ENCODE results near the gene MSH4. TPM values are rescaled to one million over a fixed set of nuclear protein-coding genes. Genes with fewer than 3 reads are reported as not detected.
A peak's percentile ranks its signal among the peaks of the same experiment; 100 is the strongest.
"Not testable (repeated sequence)": the region's sequence is repeated elsewhere in the genome, so short reads cannot be mapped to it uniquely, and the experiment has no call there.

The MSH4 gene
- total RNA-seq, 1 donor from 2014 or later: 0.34 TPM

DNA sequence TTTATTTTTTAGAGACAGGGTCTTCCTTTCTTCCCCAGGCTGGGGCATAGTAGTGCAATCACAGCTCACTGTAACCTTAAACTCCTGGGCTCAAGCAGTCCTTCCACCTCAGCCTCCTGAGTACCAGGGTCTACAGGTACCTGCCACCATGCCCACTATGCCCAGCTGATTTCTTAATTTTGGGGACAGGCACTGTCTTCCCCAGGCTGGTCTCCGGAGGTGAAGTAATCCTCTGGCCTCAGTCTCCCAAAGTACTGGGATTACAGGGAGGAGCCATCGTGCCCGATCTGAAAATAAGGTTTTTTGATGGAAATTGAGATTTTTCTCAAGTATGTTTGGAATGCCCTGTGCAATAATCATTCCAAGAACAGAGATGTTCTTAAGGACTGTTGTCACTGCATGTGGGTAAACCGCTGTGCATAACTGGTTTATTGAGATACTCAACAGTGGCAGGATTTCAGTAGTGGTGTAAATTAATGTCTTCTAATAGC, 934 bp upstream of the MSH4 start:
- Mint-ChIP-seq H3K4me3 (ENCODE audit: unreplicated experiment) (no peak overlapping the region), H3K9me3 (ENCODE audit: unreplicated experiment) (peaks cover 3% of the 10 kb centered on the region), H3K4me1 (ENCODE audit: low read depth, unreplicated experiment) (peaks cover 22% of the 10 kb centered on the region), H3K27me3 (ENCODE audit: low read depth, unreplicated experiment) (no peaks in the 10 kb centered on the region), H3K36me3 (ENCODE audit: low read depth, unreplicated experiment) (peaks cover 24% of the 10 kb centered on the region), H3K27ac (ENCODE audit: unreplicated experiment) (peak overlapping the region; percentile 31)
- H4K20me1 ChIP-seq (ENCODE audit: insufficient read depth, low read length): peaks cover 64% of the 10 kb centered on the region
- H3K9me3 ChIP-seq (ENCODE audit: insufficient read depth, low read depth, low read length): no peaks in the 10 kb centered on the region
- H3K4me2 ChIP-seq (ENCODE audit: low read length): no peak overlapping the region
- FAIRE-seq (no peak), DNase-seq (ENCODE audit: low read depth) (no peak)
- H3K27ac ChIP-seq (ENCODE audit: low read depth, low read length): no peak overlapping the region
- no peaks in the 10 kb centered on the region for H3K27me3 ChIP-seq (ENCODE audit: insufficient read depth, low read length)
- no peak overlapping the region for H2AFZ ChIP-seq (ENCODE audit: low read depth, low read length)
- TF ChIP-seq, protein P1, sequence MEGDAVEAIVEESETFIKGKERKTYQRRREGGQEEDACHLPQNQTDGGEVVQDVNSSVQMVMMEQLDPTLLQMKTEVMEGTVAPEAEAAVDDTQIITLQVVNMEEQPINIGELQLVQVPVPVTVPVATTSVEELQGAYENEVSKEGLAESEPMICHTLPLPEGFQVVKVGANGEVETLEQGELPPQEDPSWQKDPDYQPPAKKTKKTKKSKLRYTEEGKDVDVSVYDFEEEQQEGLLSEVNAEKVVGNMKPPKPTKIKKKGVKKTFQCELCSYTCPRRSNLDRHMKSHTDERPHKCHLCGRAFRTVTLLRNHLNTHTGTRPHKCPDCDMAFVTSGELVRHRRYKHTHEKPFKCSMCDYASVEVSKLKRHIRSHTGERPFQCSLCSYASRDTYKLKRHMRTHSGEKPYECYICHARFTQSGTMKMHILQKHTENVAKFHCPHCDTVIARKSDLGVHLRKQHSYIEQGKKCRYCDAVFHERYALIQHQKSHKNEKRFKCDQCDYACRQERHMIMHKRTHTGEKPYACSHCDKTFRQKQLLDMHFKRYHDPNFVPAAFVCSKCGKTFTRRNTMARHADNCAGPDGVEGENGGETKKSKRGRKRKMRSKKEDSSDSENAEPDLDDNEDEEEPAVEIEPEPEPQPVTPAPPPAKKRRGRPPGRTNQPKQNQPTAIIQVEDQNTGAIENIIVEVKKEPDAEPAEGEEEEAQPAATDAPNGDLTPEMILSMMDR (IDR thresholded peaks at IDR 0.05; ENCODE audit: insufficient read depth, low read depth, low read length): no peak
- TF ChIP-seq EZH2 (IDR thresholded peaks at IDR 0.05; ENCODE audit: insufficient read depth, low read length): no peak
- peaks cover 4% of the 10 kb centered on the region for H3K4me1 ChIP-seq (ENCODE audit: insufficient read depth, low read length)
- H3K36me3 ChIP-seq (ENCODE audit: insufficient read depth, low read length): peaks cover 65% of the 10 kb centered on the region
- H3K4me3 ChIP-seq (ENCODE audit: insufficient read depth, low read depth, low read length): no peak overlapping the region
- H3K9ac ChIP-seq (ENCODE audit: low read length): no peak overlapping the region
- H3K79me2 ChIP-seq (ENCODE audit: insufficient read depth, low read length): peaks cover 25% of the 10 kb centered on the region

DNA sequence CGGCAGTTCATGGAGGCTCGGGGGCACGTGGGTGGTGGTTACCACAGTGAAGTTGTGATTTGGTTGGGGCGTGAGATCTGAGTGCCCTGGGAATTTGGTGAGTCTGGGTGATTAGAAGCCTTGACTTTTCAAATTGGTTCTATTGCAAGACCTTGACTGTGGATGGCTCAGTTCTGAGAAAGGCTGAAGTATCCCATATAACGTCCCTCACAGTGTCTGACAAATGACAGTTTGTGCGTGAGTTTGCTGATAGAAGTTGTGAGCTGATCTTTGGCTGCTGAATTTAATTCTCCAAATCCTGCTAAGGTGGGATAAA, 549 bp downstream of the MSH4 start:
- Histone ChIP-seq H4K20me1 (ENCODE audit: insufficient read depth, low read length) (peaks cover 49% of the 10 kb centered on the region), H3K4me3 (ENCODE audit: insufficient read depth, low read depth, low read length) (no peak overlapping the region), H3K79me2 (ENCODE audit: insufficient read depth, low read length) (peaks cover 10% of the 10 kb centered on the region), H2AFZ (ENCODE audit: low read depth, low read length) (no peak overlapping the region), H3K4me2 (ENCODE audit: low read length) (no peak overlapping the region), H3K27ac (ENCODE audit: low read depth, low read length) (no peak overlapping the region), H3K9me3 (ENCODE audit: insufficient read depth, low read depth, low read length) (no peaks in the 10 kb centered on the region), H3K4me1 (ENCODE audit: insufficient read depth, low read length) (no peaks in the 10 kb centered on the region), H3K9ac (ENCODE audit: low read length) (no peak overlapping the region), H3K27me3 (ENCODE audit: insufficient read depth, low read length) (no peaks in the 10 kb centered on the region), H3K36me3 (ENCODE audit: insufficient read depth, low read length) (peaks cover 50% of the 10 kb centered on the region)
- H3K36me3 Mint-ChIP-seq (ENCODE audit: low read depth, unreplicated experiment): peaks cover 17% of the 10 kb centered on the region
- no peak overlapping the region for H3K4me3 Mint-ChIP-seq (ENCODE audit: unreplicated experiment)
- no peak for FAIRE-seq
- peaks cover 3% of the 10 kb centered on the region for H3K9me3 Mint-ChIP-seq (ENCODE audit: unreplicated experiment)
- DNase-seq (ENCODE audit: low read depth): no peak
- no peak overlapping the region for H3K27ac Mint-ChIP-seq (ENCODE audit: unreplicated experiment)
- TF ChIP-seq EZH2 (IDR thresholded peaks at IDR 0.05; ENCODE audit: insufficient read depth, low read length): no peak
- TF ChIP-seq, protein P1 (IDR thresholded peaks at IDR 0.05; ENCODE audit: insufficient read depth, low read depth, low read length): no peak
- H3K4me1 Mint-ChIP-seq (ENCODE audit: low read depth, unreplicated experiment): peaks cover 13% of the 10 kb centered on the region
- H3K27me3 Mint-ChIP-seq (ENCODE audit: low read depth, unreplicated experiment): no peaks in the 10 kb centered on the region

DNA sequence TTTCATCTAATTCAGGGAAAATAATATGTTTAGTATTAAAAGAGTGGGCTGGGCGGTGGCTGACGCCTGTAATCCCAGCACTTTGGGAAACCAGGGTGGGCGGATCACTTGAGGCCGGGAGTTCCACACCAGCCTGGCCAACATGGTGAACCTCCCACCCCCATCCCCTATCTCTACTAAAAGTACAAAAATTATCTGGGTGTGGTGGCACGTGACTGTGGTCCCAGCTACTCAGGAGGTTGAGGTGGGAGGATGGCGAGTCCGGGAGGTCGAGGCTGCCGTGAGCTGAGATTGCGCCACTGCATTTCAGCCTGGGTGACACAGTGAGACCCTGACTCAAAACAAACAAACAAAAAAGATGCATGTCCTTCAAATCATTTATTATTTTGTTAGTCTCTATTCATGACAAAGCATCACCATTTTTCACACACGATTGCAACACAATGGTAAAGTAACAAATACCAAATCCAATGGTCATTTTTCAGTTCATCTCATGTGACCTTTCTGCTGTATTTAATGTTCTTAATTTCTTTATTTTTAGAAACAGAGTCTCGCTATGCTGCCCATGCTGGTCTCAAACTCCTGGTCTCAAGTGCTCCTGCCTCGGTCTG, 1.0 kb downstream of the MSH4 start:
- Mint-ChIP-seq H3K9me3 (ENCODE audit: unreplicated experiment) (peaks cover 3% of the 10 kb centered on the region), H3K4me3 (ENCODE audit: unreplicated experiment) (no peak overlapping the region), H3K36me3 (ENCODE audit: low read depth, unreplicated experiment) (peaks cover 17% of the 10 kb centered on the region), H3K27me3 (ENCODE audit: low read depth, unreplicated experiment) (no peaks in the 10 kb centered on the region), H3K27ac (ENCODE audit: unreplicated experiment) (peak overlapping the region; percentile 79), H3K4me1 (ENCODE audit: low read depth, unreplicated experiment) (peaks cover 11% of the 10 kb centered on the region)
- no peak overlapping the region for H3K9ac ChIP-seq (ENCODE audit: low read length)
- H3K4me1 ChIP-seq (ENCODE audit: insufficient read depth, low read length): no peaks in the 10 kb centered on the region
- H3K27ac ChIP-seq (ENCODE audit: low read depth, low read length): no peak overlapping the region
- no peak overlapping the region for H2AFZ ChIP-seq (ENCODE audit: low read depth, low read length)
- no peak for DNase-seq (ENCODE audit: low read depth)
- no peak overlapping the region for H3K4me3 ChIP-seq (ENCODE audit: insufficient read depth, low read depth, low read length)
- no peaks in the 10 kb centered on the region for H3K9me3 ChIP-seq (ENCODE audit: insufficient read depth, low read depth, low read length)
- no peak for FAIRE-seq
- peaks cover 6% of the 10 kb centered on the region for H3K79me2 ChIP-seq (ENCODE audit: insufficient read depth, low read length)
- peaks cover 45% of the 10 kb centered on the region for H4K20me1 ChIP-seq (ENCODE audit: insufficient read depth, low read length)
- TF ChIP-seq, protein P1 (IDR thresholded peaks at IDR 0.05; ENCODE audit: insufficient read depth, low read depth, low read length): no peak
- TF ChIP-seq EZH2 (IDR thresholded peaks at IDR 0.05; ENCODE audit: insufficient read depth, low read length): no peak
- no peak overlapping the region for H3K4me2 ChIP-seq (ENCODE audit: low read length)
- H3K27me3 ChIP-seq (ENCODE audit: insufficient read depth, low read length): no peaks in the 10 kb centered on the region
- H3K36me3 ChIP-seq (ENCODE audit: insufficient read depth, low read length): peaks cover 45% of the 10 kb centered on the region

DNA sequence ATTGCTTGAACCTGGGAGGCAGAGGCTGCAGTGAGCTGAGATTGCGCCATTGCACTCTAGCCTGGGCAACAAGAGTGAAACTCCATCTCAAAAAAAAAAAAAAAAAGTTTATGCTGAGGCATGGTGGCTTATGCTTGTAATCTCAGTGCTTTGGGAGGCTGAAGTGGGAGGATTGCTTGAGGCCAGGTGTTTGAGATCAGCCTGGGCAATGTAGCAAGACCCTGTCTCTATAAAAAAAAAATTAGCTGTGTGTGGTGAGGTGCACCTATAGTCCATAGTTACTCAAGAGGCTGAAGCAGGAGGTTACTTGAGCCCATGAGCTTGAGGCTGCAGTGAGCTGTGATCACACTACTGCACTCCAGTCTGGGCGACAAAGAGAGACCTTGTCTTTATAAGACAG, 4.8 kb downstream of the MSH4 start:
- not testable (repeated sequence) for H3K27me3 ChIP-seq (ENCODE audit: insufficient read depth, low read length); H3K27ac ChIP-seq (ENCODE audit: low read depth, low read length); H3K27me3 Mint-ChIP-seq (ENCODE audit: low read depth, unreplicated experiment); H3K9ac ChIP-seq (ENCODE audit: low read length); H3K79me2 ChIP-seq (ENCODE audit: insufficient read depth, low read length); H3K4me2 ChIP-seq (ENCODE audit: low read length); DNase-seq (ENCODE audit: low read depth); H3K4me1 ChIP-seq (ENCODE audit: insufficient read depth, low read length); H3K27ac Mint-ChIP-seq (ENCODE audit: unreplicated experiment); H3K36me3 ChIP-seq (ENCODE audit: insufficient read depth, low read length); H3K9me3 ChIP-seq (ENCODE audit: insufficient read depth, low read depth, low read length); H3K4me1 Mint-ChIP-seq (ENCODE audit: low read depth, unreplicated experiment); H3K4me3 ChIP-seq (ENCODE audit: insufficient read depth, low read depth, low read length); H2AFZ ChIP-seq (ENCODE audit: low read depth, low read length); FAIRE-seq; H4K20me1 ChIP-seq (ENCODE audit: insufficient read depth, low read length); H3K9me3 Mint-ChIP-seq (ENCODE audit: unreplicated experiment); H3K4me3 Mint-ChIP-seq (ENCODE audit: unreplicated experiment)
- peaks cover 12% of the 10 kb centered on the region for H3K36me3 Mint-ChIP-seq (ENCODE audit: low read depth, unreplicated experiment)
